Stimulated activated CD4-positive, alpha-beta T cell treated with anti-CD3 and anti-CD28 coated beads, TNF-alpha, amount 100 ng/mL, for 24 hours (primary cell): Measurements from ENCODE around the gene SFXN5.
"Not testable (repeated sequence)": the region's sequence is repeated elsewhere in the genome, so short reads cannot be mapped to it uniquely, and the experiment has no call there.

Experiments used
- DNase-seq, 3 experiments: peaks; one replicate each; pipeline ENCODE4 v3.0.0-alpha.2; 2020; ENCODE audit warnings: low read depth in 3 of 3

Gene SFXN5

DNA sequence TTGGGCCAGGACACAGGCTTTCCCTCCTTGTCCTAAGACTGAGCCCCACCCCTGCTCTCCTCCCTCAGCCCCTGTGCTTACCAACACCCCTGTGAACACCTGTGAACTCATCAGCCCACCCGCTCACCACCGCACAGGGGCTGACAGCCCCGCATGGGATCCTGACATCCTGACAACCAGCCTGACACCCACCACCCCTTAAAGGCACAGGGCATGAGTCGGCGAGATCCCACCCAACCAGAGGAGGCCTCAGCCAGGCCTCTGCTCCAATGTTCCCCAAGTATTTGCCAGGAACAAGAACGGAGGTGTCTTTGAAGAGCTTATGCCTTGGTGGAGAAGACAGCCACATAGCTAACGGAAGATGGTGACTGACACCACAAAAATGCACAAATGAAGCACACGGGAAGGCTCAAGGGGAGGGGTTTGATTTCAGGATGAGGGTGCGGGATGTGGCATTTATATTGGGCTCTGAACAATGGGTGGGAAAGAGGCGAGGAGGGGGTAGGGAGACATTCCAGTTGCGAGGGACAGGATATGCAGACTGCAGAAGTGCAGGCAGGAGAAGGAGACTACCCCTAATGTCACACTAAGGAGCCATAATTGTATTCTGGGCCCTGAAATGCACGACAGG is 30.2 kb upstream of the SFXN5 start:
- no peak for DNase-seq

DNA sequence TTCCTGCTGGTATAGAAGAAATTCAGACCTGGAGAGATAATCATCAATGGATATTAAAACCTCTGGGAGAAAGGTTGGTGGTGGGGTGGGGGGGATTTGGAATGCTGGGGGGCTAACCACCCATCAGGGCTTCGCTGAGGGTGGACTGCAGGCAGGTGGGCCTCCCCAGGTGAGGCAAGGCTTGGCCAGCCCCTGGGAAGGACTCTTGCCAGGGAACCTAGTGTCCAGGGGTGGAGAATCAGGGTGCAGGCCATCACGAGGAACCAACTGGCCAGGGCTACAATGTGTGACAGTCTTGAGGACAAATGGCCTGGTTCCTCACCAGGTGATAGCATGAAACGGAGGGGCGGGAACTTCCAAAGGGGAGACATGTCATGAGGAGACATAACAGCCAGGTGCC is 29.4 kb upstream of the SFXN5 start:
- no peak for DNase-seq

DNA sequence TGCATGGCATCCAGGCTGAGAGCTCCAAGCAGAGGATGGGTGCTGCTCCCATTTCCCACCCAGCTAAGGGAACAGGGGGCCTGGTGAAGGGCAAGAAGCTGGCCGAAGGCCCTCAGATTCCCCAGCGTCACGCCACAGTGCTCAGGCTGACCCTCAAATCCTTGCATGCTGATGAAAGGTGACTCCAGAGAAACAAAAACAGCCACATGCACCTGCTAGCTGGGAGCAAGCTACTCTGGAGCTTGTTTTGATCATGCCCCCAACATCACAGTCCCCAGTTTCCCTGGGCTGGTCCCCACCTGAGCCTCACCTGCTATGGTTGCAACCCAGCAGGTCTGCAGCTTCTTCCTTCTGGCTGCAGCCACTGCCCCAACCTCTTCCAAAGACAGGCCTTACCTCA is 28.0 kb upstream of the SFXN5 start:
- no peak for DNase-seq

DNA sequence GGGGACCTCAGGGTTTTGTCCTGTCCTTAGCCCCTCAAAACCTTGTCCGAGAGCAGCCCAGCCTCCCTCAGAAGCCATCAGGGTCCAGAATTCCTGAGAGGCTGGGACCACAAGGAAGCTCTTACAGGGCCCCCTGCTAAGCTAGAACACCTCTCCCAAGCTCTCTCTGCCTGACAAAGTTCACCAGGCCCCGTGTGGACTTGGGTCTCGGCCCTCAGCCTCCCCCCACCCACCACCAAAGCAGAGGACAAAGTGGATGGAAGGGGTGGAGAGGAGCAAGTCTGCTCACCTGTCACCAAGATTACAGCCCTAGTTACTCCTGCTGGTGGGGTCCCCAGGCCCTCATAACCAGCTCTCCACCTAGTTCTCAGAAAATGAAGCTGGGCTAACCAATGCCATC is 24.4 kb upstream of the SFXN5 start:
- DNase-seq, result no peak

DNA sequence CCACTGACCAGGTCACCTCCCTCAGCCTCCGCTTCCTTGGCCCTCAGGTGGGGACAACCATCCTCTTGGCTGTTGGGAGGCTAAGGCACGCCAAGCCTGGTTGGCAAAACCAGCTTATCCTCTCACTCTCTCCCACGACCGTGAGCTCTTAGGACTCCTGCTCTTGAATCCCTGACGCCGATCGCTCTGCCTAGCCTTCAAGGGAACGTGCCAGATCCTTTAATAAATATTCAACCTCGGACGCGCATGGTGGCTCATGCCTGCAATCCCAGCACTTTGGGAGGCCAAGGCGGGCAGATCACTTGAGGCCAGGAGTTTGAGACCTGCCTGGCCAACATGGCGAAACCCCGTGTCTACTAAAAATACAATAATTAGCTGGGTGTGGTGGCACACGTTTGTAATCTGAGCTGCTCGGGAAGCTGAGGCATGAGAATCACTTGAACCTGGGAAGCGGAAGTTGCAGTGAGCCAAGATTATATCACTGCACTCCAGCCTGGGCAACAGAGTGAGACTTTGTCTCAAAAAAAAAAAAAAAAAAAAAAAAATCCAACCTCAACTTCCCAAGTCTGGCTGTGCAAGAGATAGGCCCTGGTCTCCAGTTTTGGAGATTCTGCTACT is 22.2 kb upstream of the SFXN5 start:
- not testable (repeated sequence) for DNase-seq

DNA sequence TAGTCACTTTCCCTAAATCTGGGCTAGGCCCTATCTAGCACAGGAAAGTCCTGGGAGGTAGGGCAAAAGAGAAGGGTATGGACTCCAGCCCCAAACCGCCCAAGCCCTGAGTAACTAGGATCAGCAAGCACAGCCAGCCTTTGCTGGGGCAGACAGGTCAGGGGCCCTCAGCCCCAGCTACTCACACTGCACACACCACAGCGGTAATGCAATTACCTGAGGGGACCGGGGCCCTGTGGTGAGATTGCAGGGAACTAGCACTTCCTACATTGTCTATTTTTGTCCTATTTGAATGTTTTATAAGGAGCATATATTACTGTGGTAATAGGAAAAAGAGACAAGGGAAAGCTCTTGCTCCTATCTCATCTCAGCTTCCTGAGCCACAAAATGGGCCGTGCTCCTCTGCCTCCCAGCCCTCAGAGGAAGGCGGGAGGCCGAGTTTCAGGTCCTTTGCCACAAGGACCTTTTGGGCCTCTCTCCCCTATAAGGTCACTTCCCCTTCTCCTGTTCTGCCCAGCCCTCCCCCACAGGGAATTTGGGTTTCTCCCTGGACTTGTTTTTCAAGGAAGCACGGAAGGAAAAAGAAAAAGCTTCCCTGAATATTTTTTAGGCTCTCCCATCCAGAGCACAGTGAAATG is 20.8 kb upstream of the SFXN5 start:
- no peak for DNase-seq

DNA sequence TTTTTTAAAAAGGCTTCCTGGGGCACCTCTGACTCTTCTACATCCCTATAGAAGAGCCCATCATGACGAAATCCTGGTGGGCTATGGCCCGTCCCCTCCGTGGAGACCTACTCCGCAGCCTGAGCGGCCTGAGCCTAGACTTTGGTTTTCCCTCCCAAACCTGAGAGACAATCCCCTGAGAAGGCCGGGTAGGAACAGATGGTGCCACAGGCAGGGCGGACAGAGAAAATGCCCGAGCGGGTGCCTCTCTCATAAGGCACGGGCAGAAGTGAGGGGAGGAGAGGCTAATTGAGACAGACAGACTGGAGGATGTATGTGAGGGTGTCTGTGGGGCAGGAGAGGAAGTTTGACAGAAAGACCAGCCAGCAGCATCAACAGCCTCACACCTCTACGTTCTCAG is 20.2 kb upstream of the SFXN5 start:
- no peak for DNase-seq

DNA sequence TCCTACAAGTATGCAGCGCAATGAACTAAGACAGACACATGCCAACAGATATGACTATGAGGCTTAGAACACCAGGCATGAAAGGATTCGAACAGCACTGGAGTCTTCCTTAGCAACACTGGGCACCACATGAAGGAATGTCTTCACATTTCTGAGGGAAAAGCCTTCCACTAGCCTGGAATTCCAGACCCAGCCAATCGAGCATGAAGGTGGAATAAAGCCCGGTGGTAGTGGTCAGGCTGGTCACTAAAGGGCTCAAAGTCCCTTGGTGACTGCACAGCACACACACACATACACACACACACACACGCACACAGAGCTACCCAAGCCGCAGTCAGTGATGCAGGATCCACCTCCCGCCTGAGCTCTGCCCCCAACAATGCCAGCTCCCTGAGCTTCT is 19.7 kb upstream of the SFXN5 start:
- no peak for DNase-seq

DNA sequence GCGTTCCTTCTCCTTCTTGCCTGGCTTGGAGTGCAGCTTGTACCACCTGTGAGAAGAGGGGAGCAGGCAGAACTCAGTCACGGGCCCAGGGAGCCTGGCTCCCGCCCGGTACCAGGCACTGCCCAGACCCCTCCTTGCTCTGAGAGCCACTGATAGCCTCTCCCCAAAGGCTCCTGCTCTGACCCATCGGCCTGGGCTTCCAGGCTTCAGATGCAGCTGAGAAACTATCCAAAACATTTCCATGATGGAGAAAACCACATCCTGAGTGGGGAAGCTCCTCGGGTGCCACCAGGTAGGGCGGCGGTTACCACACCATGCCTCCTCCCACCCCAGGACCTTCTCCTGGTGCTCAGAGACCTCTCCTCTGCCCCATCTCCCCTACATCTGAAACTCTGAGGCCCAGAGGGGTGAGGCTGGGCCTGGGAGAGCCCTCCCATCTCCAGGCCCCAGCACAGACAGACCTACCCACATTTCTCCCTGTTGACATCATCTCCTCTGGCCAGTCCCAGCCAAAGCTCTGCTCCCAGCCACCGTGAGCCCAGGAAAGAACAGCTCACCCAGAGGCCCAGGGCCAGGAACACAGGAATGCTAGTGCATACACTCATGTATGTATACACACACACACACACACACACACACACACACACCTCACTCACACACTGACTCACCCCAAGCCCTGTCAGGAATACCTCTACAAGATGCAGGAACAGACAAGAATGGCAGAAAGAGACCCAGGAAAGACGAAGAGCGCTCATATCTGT is 17.9 kb upstream of the SFXN5 start:
- no peak for DNase-seq

DNA sequence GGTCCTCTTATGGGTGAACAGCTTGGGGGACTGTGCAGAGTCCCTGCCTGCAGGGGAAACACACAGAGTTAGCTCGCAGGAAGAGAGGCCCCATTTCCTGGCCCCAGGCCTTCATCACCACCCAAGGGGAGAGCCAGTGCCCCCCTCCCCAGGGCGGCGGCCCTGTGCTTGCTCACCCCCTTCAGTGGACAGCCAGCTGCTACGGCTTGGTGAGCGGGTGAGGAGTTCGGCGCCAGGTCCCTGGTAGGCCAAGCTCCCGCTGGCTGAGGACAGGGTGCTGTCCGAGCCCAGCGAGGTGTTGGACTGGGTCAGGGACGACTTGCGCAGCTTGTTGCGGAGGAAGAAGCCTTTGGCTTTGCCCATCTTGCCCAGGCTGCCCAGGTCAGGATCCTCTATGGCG is 17.2 kb upstream of the SFXN5 start:
- no peak for DNase-seq

DNA sequence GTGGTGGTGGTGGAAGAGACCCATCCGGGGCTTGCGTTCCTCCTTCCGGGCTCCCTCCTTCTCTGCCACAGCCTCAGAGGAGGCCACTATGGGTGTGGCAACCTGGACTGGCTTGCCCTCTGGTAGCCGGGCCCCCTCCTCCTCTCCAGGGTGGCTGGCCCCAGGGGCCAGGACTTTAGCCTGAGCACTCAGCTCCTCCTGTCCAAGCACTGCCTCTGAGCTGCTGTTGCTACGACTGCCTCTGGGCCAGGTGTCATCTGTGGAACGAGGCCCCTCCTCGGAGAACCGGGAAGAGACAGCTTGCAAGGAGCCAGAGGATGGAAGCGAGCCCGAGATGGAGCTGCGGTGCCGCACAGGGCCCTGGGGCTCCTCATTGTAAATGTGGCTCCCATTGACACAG is 16.7 kb upstream of the SFXN5 start:
- no peak for DNase-seq

DNA sequence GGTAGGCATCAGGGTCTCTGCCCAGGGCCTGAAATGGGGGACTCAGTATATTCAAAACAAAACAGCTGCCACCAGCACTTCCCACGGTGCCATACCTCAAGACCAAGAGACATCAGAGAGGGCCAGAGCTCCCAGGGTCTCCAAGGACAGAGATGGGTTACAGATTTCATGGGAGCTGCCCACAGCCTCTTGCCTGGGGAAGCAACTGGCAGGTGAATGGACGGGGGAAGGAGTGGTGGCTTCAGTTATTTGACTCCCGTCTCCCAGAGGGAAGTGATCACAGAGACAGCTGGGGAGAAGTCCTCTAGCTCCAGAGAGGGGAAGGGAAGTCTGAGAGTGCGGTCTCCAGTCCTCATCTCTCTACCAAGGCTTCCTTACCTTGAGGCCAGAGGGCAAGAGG is 15.8 kb upstream of the SFXN5 start:
- DNase-seq, result no peak

DNA sequence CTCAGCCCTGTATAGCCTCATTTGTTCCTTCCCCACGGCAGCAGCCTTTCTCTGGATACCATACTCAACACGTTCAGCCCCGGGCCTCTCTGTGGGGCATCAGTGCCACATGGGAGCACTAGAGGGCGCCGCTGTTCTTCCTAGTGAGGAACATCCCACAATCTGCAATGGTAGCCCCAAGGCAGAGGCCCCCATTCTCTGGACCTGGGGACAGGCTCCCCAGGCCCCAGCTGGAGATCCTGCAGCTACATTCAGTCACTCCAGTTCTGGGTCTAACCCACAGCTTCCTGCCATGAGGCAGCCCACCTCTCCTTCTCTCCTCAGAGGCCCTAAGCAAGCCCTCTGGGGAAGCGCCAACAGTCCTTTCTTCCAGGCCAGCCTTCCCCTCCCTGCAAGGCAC is 14.2 kb upstream of the SFXN5 start:
- DNase-seq, result peak; percentile 56 to 82 (median 68)

DNA sequence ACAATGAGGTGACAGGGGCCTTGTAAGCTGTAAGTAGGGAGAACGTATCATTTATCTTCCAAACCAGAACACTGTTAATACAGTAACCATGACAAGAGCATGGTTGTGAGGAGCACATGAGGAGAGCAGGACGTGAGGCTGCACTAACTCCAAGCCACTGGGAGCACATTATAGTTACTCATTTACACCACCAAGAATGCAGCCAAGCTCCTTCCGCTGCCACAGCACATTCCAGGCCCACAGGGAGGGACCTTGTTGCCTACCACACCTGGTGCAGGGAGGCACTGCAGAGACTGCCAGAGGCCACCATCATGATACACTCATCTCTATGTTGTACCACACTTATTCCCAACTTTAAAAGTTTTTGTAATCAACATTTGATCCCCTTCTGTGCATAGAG is 13.5 kb upstream of the SFXN5 start:
- no peak for DNase-seq

DNA sequence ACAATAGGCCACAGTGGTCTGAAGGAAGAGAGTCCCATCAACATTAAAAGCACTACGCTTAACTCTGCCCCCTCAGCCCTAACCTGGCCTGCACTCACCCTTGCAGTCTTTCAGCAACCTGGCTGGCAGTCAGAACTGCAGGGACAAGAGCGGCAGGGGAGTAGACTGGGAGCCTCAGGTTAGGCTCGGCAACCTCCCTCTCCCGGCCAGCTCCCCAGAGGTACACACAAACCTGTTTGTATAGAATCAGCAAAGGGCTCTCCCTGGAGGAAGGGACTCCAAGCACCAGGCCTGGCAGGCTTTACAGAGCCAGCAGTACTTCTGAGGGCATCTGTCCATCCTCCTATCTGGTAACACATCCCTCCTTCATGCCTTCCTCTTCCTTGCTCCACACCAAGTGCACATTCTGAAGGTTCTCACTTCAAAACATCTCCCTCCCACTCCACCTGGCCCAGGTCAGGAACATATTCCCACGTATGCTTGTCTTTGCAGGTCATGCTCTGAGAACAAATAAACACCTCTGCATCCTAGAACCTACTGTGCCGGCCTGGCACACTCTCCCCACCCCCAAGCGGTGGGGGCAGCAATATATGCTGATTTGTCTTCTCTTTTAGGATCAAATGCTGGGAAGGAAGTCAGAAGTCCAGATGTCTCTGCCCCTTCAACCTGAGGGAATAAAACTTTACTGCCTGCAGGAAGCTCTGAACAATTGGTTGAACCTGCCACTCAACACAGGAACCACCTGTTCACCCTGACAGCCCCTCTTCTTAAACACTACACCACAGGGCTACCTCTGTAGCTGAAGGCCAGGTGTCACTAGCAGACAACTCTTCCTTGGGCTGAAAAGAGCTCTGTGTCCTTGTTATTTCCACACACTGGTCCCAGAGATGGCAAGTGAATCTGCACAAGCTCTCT is 12.6 kb upstream of the SFXN5 start:
- DNase-seq, result no peak

DNA sequence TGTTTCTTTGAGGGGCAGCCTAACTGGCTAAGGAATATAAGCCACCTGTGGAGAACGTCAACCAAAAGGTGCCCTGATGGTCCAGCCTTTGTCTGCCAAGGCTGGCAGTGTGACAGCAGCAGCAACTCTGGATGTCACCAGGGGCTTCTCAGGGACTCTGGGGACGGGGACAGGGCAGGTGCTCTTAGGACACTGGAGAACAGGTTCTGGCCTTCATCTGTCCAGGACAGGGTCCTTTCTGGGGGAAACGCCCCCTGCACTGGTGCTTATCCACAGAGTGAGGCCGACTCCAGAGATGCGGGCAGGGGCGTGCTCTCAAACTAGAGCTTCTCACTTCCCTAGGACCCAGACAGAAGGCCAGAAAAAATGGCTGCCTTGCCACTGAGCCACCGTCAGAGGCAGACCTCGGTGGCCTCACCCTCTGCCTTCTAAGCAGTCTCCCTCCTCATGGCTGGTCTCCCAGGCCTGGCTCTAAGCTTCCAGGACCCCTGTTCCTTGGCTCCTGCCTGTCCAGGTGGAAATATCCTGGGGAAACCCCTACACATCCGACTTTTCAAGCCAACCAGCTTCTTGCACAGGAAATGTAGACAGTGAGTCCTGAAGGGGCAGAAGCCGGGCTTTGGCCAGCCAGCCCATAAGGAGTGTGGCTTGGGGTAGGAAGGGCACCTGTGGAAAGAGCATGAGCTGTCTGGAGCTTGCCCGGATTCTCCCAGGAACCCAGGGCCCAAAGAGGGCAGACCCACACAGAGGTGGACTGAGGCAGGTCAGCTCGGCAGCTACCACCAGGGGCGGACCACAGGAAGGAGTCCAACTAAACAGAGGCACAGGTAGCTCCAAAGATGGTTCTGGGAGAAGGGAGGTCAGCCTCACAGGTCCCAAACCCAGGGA is 11.3 kb upstream of the SFXN5 start:
- DNase-seq, result no peak

DNA sequence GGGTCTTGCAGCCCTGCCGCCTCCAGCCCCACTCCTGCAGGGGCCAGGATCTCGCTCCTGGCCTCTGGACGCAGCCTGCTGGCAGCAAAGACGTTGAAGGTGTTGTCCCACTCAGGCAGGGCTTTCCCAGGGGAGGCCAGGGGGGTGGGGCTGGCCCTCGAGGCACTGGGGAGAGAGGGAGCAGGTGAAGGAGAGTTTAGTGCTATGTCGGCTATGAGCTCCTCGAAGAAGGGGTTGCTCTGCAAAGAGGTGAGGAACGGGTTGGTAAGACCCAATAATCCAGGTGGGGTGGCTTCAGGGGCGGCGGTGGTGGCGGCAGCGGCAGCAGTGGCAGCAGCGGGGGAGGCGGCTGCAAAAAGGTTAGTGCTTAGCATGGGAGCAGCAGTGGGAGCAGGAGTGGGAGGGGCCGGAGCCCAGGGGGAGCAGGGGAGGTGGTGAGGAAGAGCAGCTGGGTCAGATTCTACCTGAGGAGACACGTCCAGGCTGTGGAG is 9.7 kb upstream of the SFXN5 start:
- DNase-seq, result no peak

DNA sequence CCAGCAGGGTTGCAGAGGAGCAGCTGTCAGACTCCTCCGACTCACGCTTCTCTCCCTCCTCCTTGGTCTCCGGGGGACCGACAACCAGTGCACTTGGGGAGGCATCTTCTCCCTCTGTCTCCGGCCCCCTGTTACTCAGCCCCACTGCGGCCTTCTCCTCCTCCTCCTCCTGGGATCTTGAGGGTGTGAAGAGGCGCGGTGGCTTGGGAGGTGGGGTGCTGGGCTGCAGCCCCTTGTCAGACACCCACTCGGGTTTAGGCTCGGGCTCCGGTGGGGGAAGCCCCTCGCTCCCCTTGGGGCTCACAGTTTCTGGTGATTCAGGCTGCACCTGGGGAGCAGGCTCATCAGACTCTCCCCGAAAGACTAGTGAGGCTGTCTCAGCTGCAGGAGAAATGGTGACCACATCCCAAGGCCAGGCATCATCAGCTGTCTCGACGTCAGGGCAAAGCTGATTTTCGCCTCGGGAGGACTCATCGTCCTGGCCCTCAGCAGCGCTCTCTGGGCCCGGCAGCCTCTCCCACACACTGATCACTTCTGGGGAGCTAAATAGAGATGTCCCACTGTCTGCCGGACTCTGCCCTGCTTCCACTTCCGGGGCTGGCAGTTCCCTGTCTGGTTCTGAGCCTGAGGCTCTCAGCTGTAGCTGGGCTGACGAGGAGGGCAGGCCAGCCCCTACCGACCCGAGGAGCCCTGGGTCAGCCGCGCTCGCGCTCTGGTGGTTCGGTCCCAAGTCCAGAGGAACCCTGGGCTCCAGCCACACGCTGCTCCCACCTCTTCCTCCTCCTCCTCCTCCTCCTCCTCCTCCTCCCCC is 9.0 kb upstream of the SFXN5 start:
- no peak for DNase-seq

DNA sequence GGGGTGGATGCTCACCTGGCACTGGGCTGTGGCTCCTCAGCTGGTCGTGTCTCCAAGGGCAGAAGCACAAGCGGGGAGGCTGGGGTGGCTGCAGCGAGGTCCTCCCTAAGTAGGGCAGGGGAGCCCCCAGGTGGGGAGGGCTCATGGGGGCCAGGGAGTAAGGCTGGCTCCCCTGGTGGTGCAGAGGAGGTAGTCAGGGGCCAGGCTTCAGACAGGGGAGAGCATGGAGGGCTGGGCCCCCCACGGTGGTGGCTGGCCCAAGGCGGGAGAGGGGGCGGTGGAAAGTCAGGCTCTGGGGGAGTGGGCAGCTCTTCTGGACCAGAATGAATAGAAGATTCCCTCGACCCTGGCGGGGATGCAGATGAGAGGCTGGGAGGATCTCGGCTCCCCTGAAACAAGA is 8.1 kb upstream of the SFXN5 start:
- no peak for DNase-seq
